Measurements from ENCODE around the gene QRSL1. TPM values are rescaled to one million over a fixed set of nuclear protein-coding genes. Genes with fewer than 3 reads are reported as not detected.

QRSL1 gene
- total and polyA plus RNA-seq, 4 donors, result 5.9 to 9.6 (median 7.0) TPM

DNA sequence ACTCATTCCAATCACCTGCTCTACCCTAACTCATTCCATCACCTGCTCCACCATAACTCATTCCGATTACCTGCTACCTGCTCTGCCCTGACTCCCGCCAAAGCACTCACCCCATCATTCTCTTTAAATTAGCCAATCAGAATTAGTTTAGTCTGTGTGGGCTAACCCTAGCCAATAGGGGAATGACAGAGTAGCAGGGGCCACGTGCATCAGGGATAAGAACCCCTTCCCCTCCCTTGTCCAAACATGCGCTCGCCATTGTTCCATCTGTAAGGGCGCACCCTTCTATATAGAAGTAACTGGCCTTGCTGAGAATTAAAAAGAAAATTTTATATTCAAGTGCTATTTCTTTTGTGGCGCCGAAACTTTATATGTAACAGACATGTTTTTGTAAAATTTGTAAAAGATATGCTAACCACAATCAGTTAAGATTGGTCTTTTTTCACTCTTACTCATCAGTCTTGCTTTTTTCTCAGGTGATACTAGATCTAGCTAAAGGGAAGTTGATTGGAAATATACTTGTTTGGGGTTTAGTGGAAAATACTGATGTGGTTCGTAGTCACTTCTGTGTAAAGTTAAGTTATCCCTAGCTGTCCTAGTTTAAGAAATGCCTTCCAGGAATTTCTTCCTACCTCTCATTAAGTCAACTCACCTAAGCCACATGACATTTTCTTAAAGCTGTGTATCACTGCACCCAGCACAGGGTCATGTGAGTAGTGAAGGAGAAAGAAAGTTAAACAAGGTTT, 16.5 kb upstream of the QRSL1 start:
- DNase-seq (ENCODE audit: low spot score), result no peak
- WGBS, result 94% methylated on average over 9 of the region's 9 CpGs
- H3K4me3 ChIP-seq (ENCODE audit: low read depth in 1 of 3, low read length in 3 of 3), result no peak overlapping the region
- H3K4me1 ChIP-seq (ENCODE audit: control insufficient read depth in 4 of 4, insufficient read depth in 4 of 4, low read length in 3 of 4), result no peaks in the 10 kb centered on the region
- H3K36me3 ChIP-seq (ENCODE audit: control insufficient read depth in 4 of 4, insufficient read depth in 3 of 4, low read depth in 1 of 4, low read length in 3 of 4), result peaks cover 0 to 5% (median 2%) of the 10 kb centered on the region in 4 donors
- H3K27ac ChIP-seq (ENCODE audit: low read depth in 1 of 2, low read length in 2 of 2), result no peak overlapping the region
- H3K9me3 ChIP-seq (ENCODE audit: control insufficient read depth in 4 of 4, low read length in 3 of 4), result no peaks in the 10 kb centered on the region
- no peak overlapping the region for H3K9ac ChIP-seq (ENCODE audit: low read depth in 1 of 2, low read length in 2 of 2)
- TF ChIP-seq JUND (IDR thresholded peaks at IDR 0.05), result no peak
- TF ChIP-seq FOXA1 (IDR thresholded peaks at IDR 0.05), result no peak
- TF ChIP-seq FOXA2 (IDR thresholded peaks at IDR 0.05), result no peak
- TF ChIP-seq RAD21 (IDR thresholded peaks at IDR 0.05), result no peak
- TF ChIP-seq, protein P1, sequence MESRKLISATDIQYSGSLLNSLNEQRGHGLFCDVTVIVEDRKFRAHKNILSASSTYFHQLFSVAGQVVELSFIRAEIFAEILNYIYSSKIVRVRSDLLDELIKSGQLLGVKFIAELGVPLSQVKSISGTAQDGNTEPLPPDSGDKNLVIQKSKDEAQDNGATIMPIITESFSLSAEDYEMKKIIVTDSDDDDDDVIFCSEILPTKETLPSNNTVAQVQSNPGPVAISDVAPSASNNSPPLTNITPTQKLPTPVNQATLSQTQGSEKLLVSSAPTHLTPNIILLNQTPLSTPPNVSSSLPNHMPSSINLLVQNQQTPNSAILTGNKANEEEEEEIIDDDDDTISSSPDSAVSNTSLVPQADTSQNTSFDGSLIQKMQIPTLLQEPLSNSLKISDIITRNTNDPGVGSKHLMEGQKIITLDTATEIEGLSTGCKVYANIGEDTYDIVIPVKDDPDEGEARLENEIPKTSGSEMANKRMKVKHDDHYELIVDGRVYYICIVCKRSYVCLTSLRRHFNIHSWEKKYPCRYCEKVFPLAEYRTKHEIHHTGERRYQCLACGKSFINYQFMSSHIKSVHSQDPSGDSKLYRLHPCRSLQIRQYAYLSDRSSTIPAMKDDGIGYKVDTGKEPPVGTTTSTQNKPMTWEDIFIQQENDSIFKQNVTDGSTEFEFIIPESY (IDR thresholded peaks at IDR 0.05), result no peak
- TF ChIP-seq MAX (IDR thresholded peaks at IDR 0.05), result no peak
- no peak for TF ChIP-seq SP1 (IDR thresholded peaks at IDR 0.05)
- no peak for TF ChIP-seq YY1 (IDR thresholded peaks at IDR 0.05)
- no peak for TF ChIP-seq GABPA (IDR thresholded peaks at IDR 0.05 in 1 of 2, conservative IDR thresholded peaks at IDR 0.05 in 1 of 2)
- no peak for TF ChIP-seq REST (IDR thresholded peaks at IDR 0.05)
- TF ChIP-seq HNF4G (IDR thresholded peaks at IDR 0.05), result no peak
- no peak for TF ChIP-seq RXRA (IDR thresholded peaks at IDR 0.05)
- TF ChIP-seq HNF4A (conservative IDR thresholded peaks at IDR 0.05), result no peak
- TF ChIP-seq CTCF (IDR thresholded peaks at IDR 0.05; ENCODE audit: low read depth, low read length, missing input control), result no peak
- H3K27me3 ChIP-seq (ENCODE audit: control insufficient read depth in 4 of 4, insufficient read depth in 4 of 4, low read length in 3 of 4), result no peaks in the 10 kb centered on the region

- Histone ChIP-seq H3K4me1 (ENCODE audit: control insufficient read depth in 4 of 4, insufficient read depth in 4 of 4, low read length in 3 of 4) (no peaks in the 10 kb centered on the region), H3K9ac (ENCODE audit: low read depth in 1 of 2, low read length in 2 of 2) (no peak overlapping the region)
Observed at GRCh38 chr6:106613590-106613989, 15.8 kb upstream of the QRSL1 start.

More at GRCh38 chr6:106613590-106613989, 15.8 kb upstream of the QRSL1 start:
- DNase-seq (ENCODE audit: low spot score), result no peak
- Histone ChIP-seq H3K9me3 (ENCODE audit: control insufficient read depth in 4 of 4, low read length in 3 of 4) (no peaks in the 10 kb centered on the region), H3K36me3 (ENCODE audit: control insufficient read depth in 4 of 4, insufficient read depth in 3 of 4, low read depth in 1 of 4, low read length in 3 of 4) (peaks cover 0 to 5% (median 4%) of the 10 kb centered on the region in 4 donors), H3K4me3 (ENCODE audit: low read depth in 1 of 3, low read length in 3 of 3) (no peak overlapping the region), H3K27ac (ENCODE audit: low read depth in 1 of 2, low read length in 2 of 2) (no peak overlapping the region), H3K27me3 (ENCODE audit: control insufficient read depth in 4 of 4, insufficient read depth in 4 of 4, low read length in 3 of 4) (no peaks in the 10 kb centered on the region)
- WGBS, result 96% methylated on average over 1 of the region's 1 CpG
- TF ChIP-seq RAD21 (IDR thresholded peaks at IDR 0.05) (no peak), JUND (IDR thresholded peaks at IDR 0.05) (no peak), HNF4G (IDR thresholded peaks at IDR 0.05) (no peak), NR2F2 (IDR thresholded peaks at IDR 0.05) (no peak), SP1 (IDR thresholded peaks at IDR 0.05) (no peak), HNF4A (conservative IDR thresholded peaks at IDR 0.05) (no peak), GABPA (IDR thresholded peaks at IDR 0.05 in 1 of 2, conservative IDR thresholded peaks at IDR 0.05 in 1 of 2) (no peak), REST (IDR thresholded peaks at IDR 0.05) (no peak)

All from liver (tissue), 9 donors.